ENCODE data around the gene DYNLT2. TPM values are rescaled to one million over a fixed set of nuclear protein-coding genes. Genes with fewer than 3 reads are reported as not detected.

Gene DYNLT2
- total and polyA plus RNA-seq, 7 donors = 0.73 to 2.8 (median 1.0) TPM

- WGBS, 3 donors = 61 to 62% (median 62%) methylated on average over 10 of the region's 10 CpGs
- H3K4me1 ChIP-seq = no peaks in the 10 kb centered on the region
- peaks cover 15 to 94% of the 10 kb centered on the region in 2 donors for H3K36me3 ChIP-seq (ENCODE audit: insufficient read depth in 1 of 2, low read depth in 1 of 2)
- H3K27me3 ChIP-seq (ENCODE audit: insufficient read depth in 3 of 3, low read length in 2 of 3) = no peaks in the 10 kb centered on the region
- intact Hi-C loops (cut with DNase I) = no loop called here
- no peak overlapping the region for H3K4me3 ChIP-seq
- no peak overlapping the region for H3K27ac ChIP-seq
- DNase-seq (no peak), ATAC-seq (no peak)
- TF ChIP-seq CTCF (IDR thresholded peaks at IDR 0.05) = no peak
- H3K9me3 ChIP-seq = no peaks in the 10 kb centered on the region
These were observed 12.5 kb upstream of the DYNLT2 start for GRCh38 chr6:169763881-169764280.

GRCh38 chr6:169763308-169763707 is 11.9 kb upstream of the DYNLT2 start:
- H3K27ac ChIP-seq = no peak overlapping the region
- H3K4me3 ChIP-seq = no peak overlapping the region
- H3K27me3 ChIP-seq (ENCODE audit: insufficient read depth in 3 of 3, low read length in 2 of 3) = no peaks in the 10 kb centered on the region
- no peaks in the 10 kb centered on the region for H3K9me3 ChIP-seq
- H3K4me1 ChIP-seq = no peaks in the 10 kb centered on the region
- WGBS, 3 donors = 34 to 39% (median 38%) methylated on average over 9 to 10 of the region's 10 CpGs
- intact Hi-C loops (cut with DNase I) = no loop called here
- no peak for TF ChIP-seq CTCF (IDR thresholded peaks at IDR 0.05)
- ATAC-seq = peak; percentile 56 to 88 (median 80)
- H3K36me3 ChIP-seq (ENCODE audit: insufficient read depth in 1 of 2, low read depth in 1 of 2) = peaks cover 13 to 94% of the 10 kb centered on the region in 2 donors
- DNase-seq = peak in 1 of 2 donors; percentile 64

GRCh38 chr6:169755162-169755561 is 3.8 kb upstream of the DYNLT2 start:
- Histone ChIP-seq H3K9me3 (no peaks in the 10 kb centered on the region), H3K27me3 (ENCODE audit: insufficient read depth in 3 of 3, low read length in 2 of 3) (no peaks in the 10 kb centered on the region), H3K27ac (no peak overlapping the region), H3K4me3 (no peak overlapping the region), H3K36me3 (ENCODE audit: insufficient read depth in 1 of 2, low read depth in 1 of 2) (peaks cover 4 to 44% of the 10 kb centered on the region in 2 donors), H3K4me1 (peaks cover 21% of the 10 kb centered on the region)
- intact Hi-C loops (cut with DNase I) = no loop called here
- WGBS, 3 donors = 86 to 90% (median 87%) methylated on average over 6 of the region's 6 CpGs
- no peak for ATAC-seq
- TF ChIP-seq CTCF (IDR thresholded peaks at IDR 0.05) = no peak
- no peak for DNase-seq

- 7 to 8% (median 7%) methylated on average over 19 of the region's 19 CpGs for WGBS, 3 donors
- H3K9me3 ChIP-seq = no peaks in the 10 kb centered on the region
- peaks cover 3 to 14% of the 10 kb centered on the region in 2 donors for H3K36me3 ChIP-seq (ENCODE audit: insufficient read depth in 1 of 2, low read depth in 1 of 2)
- no peak for TF ChIP-seq CTCF (IDR thresholded peaks at IDR 0.05)
- H3K27me3 ChIP-seq (ENCODE audit: insufficient read depth in 3 of 3, low read length in 2 of 3) = no peaks in the 10 kb centered on the region
- peak overlapping the region; percentile 89 for H3K27ac ChIP-seq
- DNase-seq (no peak), ATAC-seq (peak in 1 of 4 donors; percentile 21)
- H3K4me1 ChIP-seq = peaks cover 26% of the 10 kb centered on the region
- peak overlapping the region; percentile 69 for H3K4me3 ChIP-seq
- intact Hi-C loops (cut with DNase I) = loop anchor here (5.0 kb wide), 2 partner anchors 50 to 800 kb away; partner anchors contain the start of genes C6orf120 (in 1 of the 2), PSMB1 (in 1 of the 2), TBP (in 1 of the 2) and WDR27 (in 1 of the 2)
These were observed 777 bp upstream of the DYNLT2 start for GRCh38 chr6:169752074-169752623.

- ATAC-seq = no peak
- intact Hi-C loops (cut with DNase I) = no loop called here
- Histone ChIP-seq H3K9me3 (no peaks in the 10 kb centered on the region), H3K4me1 (peaks cover 11% of the 10 kb centered on the region), H3K27me3 (ENCODE audit: insufficient read depth in 3 of 3, low read length in 2 of 3) (no peaks in the 10 kb centered on the region), H3K4me3 (no peak overlapping the region), H3K36me3 (ENCODE audit: insufficient read depth in 1 of 2, low read depth in 1 of 2) (no peaks in the 10 kb centered on the region), H3K27ac (no peak overlapping the region)
- no peak for DNase-seq
- no peak for TF ChIP-seq CTCF (IDR thresholded peaks at IDR 0.05)
- 87 to 93% (median 90%) methylated on average over 1 of the region's 1 CpG for WGBS, 3 donors
These were observed 4.8 kb downstream of the DYNLT2 start for GRCh38 chr6:169746556-169746955.
